NCI-H146 (cell line): ENCODE results near the gene IFT27.

Experiments
- DNase-seq: peaks from one replicate; lab custom pipeline; 2025; lab: John Stamatoyannopoulos, UW

IFT27 gene

GRCh38 chr22:36796552-36797175, 20.7 kb upstream of the IFT27 start:
- no peak for DNase-seq

GRCh38 chr22:36795633-36796032, 19.7 kb upstream of the IFT27 start:
- DNase-seq: no peak

- DNase-seq: no peak
These were observed 14.7 kb upstream of the IFT27 start for GRCh38 chr22:36790648-36791047.

GRCh38 chr22:36787204-36787988, 11.5 kb upstream of the IFT27 start:
- no peak for DNase-seq

GRCh38 chr22:36783743-36784142, 7.8 kb upstream of the IFT27 start:
- DNase-seq: no peak

- no peak for DNase-seq
These were observed 6.0 kb upstream of the IFT27 start for GRCh38 chr22:36781656-36782627.

- DNase-seq: no peak
These were observed 2.1 kb upstream of the IFT27 start for GRCh38 chr22:36778020-36778419.

- no peak for DNase-seq
These were observed 803 bp upstream of the IFT27 start for GRCh38 chr22:36776722-36777121.

- no peak for DNase-seq
These were observed 344 bp downstream of the IFT27 start for GRCh38 chr22:36775586-36775963.

GRCh38 chr22:36773935-36774334, 2.0 kb downstream of the IFT27 start:
- no peak for DNase-seq

GRCh38 chr22:36772451-36772850, 3.5 kb downstream of the IFT27 start:
- no peak for DNase-seq

GRCh38 chr22:36771356-36772063, 4.4 kb downstream of the IFT27 start:
- no peak for DNase-seq

GRCh38 chr22:36770513-36771231, 5.2 kb downstream of the IFT27 start:
- no peak for DNase-seq

GRCh38 chr22:36769541-36770512, 6.1 kb downstream of the IFT27 start:
- no peak for DNase-seq

- no peak for DNase-seq
These were observed 7.3 kb downstream of the IFT27 start for GRCh38 chr22:36768616-36769015.

- no peak for DNase-seq
These were observed 7.8 kb downstream of the IFT27 start for GRCh38 chr22:36768141-36768540.

- DNase-seq: no peak
These were observed 8.7 kb downstream of the IFT27 start for GRCh38 chr22:36767035-36767775.

- no peak for DNase-seq
These were observed 9.9 kb downstream of the IFT27 start for GRCh38 chr22:36765943-36766450.
